KBM-7 (cell line): ENCODE measurements around the gene TMIGD3.
A peak's percentile ranks its signal among the peaks of the same experiment; 100 is the strongest.

Source experiments
- DNase-seq: peaks from one replicate; pipeline ENCODE4 v3.0.0-alpha.2; 2015
- in situ Hi-C: fragments of 300-500 bp; cut with MboI; formaldehyde crosslinking; loops from 2 replicates; pipeline ENCODE4 v1.14.3; 2020; ENCODE audit warnings: low sequenced_read_pairs, low pct_unique_long_range_greater_than_20kb, mixed read lengths

TMIGD3 gene

DNA sequence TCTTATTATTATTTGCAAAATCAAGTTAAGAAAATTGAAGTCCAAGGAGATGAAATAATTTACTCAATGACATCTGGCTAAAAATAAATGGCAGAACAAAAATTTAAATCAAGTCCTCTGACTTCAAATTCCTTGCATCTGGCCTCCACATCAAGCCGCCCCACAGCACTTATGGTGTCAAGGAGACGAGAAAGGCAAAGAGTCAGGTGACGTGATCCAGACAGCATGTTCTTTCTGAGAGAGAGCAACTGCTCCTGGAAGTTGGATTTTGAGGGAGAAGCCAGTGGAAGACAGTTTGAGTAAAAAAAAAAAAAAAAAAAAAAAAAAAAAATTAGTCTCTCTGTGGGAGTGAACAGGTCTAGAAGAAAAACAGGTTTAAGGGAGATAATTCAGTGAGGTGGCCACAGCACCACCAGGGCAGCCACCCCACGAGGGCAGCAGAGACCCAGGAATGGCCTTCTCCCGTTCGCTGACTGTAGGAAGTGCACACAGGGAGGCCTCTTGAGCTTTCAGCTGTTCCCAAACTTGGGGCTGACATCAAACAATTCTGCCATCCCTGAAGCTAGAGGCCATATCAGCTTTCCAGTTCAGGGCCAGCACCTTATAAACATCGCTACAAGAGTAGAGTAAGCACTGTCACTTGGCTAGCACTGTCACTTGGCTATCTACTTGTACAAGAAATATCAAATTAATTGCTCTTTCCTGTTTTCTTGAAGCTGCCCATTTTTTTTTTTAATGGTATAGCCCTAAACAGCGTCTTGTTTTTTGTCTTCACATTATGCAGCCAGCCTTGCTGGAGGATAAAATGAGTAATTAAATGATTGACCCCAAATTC is 21.8 kb downstream of the TMIGD3 start:
- peak; percentile 91 for DNase-seq
- in situ Hi-C loops = no loop called here

DNA sequence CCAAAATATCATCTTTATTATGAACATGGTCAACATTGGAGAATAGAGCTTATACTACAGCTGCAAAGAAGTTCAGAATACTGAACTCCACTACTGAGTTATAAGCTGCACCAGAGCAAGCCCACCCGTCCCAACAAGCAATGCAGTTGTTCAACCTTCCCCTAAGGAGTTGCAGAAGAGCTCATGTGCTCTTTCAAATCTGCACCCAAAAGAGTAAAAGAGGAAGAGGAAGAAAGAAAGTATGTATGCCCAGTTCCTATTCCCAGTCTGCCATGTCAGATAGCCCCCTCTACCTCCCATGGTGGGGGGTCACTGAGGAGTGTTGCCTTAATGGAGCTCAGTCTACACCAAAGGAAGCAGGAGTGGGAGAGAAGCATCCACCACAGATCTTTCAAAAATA is 22.8 kb downstream of the TMIGD3 start:
- DNase-seq = no peak
- in situ Hi-C loops = no loop called here

DNA sequence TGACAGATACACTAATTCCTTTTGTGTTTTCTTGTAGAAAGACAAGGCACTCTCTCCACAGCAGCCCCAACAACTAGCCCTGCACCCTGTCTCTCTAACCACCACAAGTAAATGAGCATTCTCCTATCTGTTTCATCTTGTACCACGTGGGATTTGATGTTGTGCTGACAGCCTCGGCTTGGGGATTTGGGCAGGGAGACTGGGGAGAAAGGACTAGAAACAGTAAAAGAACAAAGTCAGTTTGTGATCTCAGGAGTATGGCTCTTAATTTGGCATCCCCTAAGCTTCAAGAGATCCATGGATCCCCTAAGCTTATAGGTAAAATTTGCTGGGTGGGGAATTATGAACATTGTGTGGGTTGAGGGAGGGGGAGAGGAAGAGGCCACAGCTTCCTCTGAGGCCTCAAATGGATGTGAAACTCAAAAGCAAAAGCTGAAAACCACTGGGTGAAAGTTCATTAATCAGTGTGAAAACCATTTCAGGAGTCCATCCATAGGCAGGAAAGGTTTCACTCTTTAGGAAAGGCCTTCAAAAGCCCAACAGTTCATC is 26.6 kb downstream of the TMIGD3 start:
- peak; percentile 61 for DNase-seq
- in situ Hi-C loops = no loop called here

DNA sequence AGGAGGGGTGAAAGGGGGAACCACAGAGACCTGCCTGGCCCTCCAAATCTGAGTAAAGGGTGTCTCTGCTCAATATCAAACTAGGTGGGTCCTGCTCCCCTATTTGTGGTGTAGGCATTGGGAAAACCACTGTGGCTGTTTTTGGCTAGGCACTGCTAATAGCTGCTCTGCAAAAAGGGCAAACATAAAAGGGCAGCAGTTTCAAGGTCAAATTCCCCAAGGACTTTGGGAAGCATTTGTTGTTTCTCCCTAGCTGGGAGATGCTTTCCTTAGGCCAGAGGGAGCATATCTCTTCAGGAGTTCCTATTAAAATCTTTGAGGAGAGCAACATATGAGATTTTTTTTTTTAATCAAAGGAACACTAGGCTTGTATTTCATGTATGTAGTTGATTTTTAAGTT is 27.2 kb downstream of the TMIGD3 start:
- in situ Hi-C loops = no loop called here
- no peak for DNase-seq

DNA sequence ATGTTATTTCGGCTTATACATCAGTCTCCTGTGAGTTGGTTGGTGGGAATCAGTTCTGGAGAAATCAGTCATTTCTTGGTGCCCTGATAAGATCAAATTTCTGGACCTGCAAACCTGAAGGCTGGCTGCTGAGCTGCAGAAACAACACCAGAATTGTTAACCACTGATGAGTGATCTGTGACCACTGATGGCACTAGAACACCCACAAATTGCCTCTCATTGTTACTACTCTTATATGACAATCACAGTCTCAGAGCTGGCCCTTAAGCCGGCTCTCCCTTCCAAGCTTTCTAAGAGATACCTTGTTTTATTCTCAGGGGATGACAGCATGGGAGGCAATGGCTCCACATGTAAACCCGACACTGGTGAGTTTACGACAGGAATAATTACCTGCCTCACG is 27.7 kb downstream of the TMIGD3 start:
- DNase-seq = no peak
- in situ Hi-C loops = no loop called here

DNA sequence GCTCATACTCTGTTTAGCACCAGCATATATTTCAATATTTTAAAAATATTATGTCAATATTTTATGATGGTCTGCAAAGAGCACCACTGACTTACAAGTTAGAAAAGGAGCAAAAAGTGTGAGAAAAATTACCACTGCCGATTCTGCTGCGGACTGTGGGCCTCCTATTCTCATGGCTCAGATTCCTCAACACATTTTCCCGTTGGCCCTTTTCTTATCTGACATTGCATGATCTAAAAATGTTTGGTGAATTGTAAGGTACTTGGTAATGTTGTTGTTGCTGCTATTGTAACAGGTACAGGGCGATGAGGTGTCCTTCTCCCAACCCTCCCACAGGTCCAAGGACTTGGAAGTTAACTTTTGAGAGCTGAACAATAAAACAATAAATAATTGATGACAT is 28.9 kb downstream of the TMIGD3 start:
- no peak for DNase-seq
- in situ Hi-C loops = no loop called here

DNA sequence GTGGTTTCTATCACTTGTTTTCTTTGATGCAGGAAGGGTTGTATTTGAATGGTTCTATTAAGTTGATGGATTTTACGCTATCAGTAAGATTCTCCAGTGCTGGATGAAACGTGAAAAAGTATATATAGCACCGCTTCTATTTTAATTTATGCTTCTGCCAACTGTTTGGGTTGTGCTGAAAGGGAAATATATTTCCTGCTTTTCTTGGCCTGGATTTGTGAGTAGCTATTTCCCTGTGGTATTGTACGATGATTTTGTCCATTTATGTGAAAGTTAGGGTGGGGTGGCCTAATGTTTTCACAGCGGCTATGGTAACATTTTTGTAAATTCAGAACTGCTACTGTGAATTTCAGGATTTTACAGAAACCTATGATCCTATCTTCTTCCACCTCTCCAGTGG is 29.3 kb downstream of the TMIGD3 start:
- DNase-seq = no peak
- in situ Hi-C loops = no loop called here

DNA sequence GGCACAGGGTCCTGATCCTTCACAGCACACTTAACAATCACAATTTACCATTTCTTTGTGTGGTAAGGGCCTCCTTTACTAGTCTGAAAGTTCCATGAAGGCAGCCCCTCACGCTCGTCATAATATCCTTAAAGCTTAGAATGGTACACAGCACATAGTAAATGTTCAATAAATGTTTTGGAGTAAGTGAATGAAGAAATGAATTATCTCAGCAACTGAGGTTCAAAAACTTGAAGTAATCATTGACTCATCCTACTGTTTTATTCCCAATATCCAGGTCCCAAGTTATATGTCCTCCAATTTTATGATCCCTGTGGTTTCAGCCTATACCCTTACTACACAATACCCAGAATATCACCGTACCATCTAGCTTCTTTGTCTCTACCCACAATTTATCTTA is 31.9 kb downstream of the TMIGD3 start:
- DNase-seq = no peak
- in situ Hi-C loops = no loop called here

DNA sequence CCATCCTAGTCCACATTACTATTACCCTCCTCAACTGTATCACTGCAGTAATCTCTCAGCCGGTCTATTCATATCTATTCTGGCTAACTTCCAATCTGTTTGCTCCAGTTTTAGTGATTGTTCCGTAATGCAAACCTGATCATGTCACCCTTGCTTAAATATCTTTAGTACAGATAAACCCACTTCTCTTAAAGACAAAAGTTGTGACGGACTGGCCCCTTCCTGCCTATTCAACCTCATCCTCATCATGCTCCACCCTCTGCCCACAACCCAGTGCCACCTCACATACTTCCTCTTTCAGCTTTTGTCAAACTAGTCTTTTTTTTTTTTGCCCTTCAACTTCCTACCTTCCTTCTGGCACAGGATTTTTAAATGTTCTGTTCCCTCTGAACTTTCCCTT is 32.4 kb downstream of the TMIGD3 start:
- in situ Hi-C loops = no loop called here
- DNase-seq = peak; percentile 95

DNA sequence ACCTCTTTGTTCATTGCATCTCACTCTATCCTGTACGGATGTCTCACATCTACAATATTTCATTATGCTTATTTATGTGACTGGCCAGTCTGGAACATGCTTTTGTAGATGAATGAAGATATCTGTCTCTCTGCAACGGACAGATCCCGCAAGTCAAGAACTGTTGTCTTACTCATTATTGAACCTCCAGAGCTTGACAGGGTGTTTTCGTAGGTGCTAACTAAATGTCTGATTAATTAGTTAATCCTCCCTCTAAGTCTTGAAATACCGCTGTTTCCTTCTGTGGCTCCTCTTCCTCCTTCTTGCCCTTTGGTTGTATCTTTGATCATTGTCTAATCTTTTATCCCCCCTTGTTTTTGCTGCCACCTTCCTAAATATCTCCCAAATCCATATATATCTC is 32.8 kb downstream of the TMIGD3 start:
- no peak for DNase-seq
- in situ Hi-C loops = no loop called here

DNA sequence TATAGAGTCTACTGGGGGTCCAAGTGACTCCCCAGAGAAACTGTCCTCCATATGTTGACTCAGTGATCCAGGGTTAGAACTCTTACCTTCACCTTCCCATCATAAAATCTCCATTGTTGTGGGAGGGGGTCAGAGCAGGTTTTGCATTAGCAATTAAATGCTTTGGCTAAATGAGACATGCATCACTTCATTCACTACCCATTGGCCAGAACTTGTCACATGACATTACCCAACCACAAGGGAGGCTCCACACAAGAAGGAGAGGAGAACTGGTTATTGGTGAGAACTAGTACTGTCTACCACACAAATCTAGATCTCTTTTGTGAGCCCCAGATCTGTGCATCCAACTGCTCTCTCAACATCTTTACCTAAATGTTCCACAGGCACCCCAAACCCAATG is 33.9 kb downstream of the TMIGD3 start:
- in situ Hi-C loops = no loop called here
- no peak for DNase-seq

DNA sequence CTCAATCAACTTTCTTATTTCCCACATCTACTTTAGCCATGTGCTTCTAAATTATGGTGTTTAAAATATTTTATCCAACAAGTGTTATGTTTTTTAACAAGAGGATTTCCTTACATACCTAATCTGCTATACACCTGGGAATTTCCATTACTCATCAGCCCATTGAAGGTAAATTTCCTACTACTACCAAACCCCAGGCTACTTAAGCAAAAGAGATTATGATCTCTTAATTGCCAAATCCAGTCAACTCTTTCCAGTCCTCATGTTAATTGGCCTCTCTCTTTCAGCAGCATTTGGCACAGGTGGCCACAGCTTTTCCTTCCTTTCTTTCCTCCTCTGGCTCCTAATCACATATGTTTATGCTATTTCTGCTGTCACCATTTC is 34.7 kb downstream of the TMIGD3 start:
- in situ Hi-C loops = no loop called here

DNA sequence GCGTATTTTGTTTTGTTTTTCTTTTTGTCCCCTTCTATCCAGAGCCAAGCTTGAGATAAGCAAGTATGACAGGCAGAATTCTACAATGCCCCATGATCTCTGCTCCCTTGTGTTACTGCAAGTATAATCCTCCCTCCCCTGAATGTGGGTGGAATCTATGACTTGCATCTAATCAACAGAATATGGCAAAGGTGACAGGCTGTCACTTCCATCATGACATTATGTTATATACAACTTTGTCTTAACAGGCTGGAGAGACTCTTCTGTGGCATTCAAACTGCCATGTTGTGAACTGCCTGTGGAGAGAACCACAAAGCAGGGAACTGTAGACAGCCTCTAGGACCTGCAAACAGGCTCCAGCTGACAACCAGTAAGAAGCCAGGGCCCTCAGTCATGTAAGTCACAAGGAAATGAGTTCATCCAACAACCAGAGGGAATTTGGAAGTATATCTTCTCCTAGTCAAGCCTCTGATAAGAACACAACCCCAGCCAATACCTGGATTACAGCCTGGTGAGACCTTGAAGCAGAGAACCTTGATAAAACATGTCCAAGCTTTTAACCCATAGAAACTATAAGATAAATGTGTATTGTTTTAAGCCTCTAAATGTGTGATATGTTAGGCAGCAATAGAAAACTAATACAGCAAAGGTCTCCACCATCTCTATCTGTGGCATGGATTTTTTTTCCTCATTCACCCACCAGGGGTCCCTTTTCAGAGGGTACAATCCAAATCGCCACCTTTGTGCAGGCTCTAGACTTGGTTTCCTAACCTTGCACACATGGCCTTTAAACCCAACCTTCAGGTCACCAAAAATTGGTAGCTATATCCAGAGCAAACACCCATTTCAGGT is 35.3 kb downstream of the TMIGD3 start:
- in situ Hi-C loops = no loop called here

More for the DNA sequence above, 34.7 kb downstream of the TMIGD3 start:
- DNase-seq = no peak

DNA sequence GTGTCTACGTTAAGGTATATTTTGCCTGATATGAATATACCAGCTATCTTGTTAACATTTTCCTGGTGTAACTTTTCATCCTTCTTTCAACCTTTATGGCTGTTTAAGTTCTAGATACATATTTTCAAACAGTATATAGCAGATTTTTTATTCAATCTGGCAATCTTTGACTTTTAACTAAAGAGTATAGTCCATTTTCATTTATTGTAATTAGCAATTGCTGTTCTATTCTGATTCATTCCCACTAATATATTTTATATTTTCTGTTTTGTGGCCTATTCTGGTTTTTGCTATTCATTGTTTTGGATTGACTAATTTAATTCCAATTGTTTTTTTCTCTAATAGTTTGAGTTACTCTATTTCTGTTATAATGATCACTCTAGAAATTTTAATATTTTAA is 37.0 kb downstream of the TMIGD3 start:
- in situ Hi-C loops = no loop called here
- no peak for DNase-seq

More for the DNA sequence above, 35.3 kb downstream of the TMIGD3 start:
- DNase-seq = no peak

DNA sequence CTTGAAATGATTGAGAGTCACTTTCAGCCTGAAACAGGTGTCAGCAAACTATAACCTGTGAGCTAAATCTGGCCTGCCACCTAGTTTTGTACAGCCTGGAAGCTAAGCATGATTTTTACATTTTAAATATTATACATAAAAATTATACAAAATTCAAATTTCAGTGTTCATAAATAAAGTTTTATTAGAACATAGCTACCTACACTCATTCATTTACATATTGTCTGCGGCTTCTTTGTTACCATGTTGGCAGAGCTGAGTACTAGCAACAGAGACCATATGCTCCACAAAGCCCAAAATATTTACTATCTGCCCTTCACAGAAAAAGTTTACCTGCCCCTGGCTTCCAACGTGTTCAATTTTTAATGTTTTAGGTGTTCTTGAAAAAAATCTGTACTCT is 37.7 kb downstream of the TMIGD3 start:
- no peak for DNase-seq
- in situ Hi-C loops = no loop called here

DNA sequence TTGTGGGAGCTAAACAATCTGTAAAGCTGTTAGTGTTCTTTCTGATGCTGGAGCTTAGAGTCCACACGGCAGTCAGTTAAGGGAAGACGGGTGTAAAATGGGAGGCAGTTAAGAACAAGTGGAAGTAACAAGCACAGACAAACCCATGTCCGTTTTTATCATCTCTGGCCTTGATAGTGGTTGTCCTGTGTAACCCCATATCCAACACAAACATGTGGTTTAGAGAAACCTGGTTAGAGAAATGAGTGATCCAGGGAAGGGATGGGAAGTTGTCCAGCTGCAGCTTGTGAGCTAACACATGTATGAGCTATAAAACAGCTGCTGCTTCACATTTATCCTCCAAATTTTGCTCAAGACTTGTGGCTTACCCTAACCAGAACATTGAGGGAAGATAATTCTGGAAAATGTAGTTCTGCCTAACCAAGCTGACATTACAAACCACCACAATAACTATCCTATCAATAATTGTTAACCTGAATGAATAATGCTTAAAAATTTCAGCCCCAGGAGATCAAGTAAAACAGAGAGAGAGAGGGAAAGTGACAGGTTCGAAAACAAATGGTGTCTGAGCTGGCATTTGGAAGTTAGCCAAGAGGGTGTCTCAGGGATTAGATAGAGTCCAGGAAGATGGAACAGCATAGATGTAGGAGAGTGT is 40.3 kb downstream of the TMIGD3 start:
- in situ Hi-C loops = no loop called here

DNA sequence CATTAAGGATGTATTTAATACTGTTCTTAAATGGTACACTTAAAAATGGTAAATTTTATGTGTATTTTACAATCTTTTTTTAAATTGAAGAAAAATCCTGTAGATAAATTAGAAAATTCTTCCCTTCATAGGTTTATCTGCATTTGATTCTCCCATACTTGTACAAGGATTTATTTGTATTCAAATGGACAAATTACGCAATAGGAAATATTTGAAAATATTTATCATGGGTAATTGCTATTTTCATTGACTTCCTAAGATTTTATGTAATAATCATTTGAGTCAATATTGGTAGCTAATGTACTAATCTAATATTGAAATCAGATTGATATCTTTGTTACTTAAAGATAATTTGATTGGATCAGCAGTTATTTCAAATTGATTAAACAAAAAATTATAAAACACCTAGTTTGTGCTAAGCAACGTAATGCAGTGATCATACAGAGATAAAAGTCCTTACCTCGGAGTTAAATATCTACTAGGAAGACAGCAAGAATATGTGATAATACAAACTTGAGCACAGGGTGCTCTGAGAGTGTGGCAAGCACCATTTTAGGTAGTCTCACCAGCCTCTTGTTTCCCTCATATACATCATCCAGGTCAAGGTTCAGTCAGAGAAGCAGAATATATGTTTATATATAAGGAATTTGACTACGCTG is 40.9 kb downstream of the TMIGD3 start:
- in situ Hi-C loops = no loop called here
- no peak for DNase-seq

More for the DNA sequence above, 40.3 kb downstream of the TMIGD3 start:
- DNase-seq = no peak

DNA sequence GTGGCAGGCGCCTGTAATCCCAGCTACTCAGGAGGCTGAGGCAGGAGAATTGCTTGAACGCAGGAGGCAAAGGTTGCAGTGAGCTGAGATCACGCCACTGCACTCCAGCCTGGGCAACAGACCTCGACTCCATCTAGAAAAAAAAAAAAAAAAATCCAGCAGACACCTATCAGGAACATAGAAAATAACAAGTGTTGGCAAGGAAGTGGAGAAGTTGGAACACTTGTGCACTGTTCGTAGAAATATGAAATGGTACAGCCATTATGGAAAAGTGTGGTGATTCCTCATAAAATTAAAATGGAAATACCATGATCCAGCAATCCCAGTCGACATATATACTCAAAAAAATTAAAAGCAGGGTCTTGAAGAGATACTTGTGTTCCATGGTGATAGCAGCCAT is 41.7 kb downstream of the TMIGD3 start:
- no peak for DNase-seq
- in situ Hi-C loops = no loop called here

DNA sequence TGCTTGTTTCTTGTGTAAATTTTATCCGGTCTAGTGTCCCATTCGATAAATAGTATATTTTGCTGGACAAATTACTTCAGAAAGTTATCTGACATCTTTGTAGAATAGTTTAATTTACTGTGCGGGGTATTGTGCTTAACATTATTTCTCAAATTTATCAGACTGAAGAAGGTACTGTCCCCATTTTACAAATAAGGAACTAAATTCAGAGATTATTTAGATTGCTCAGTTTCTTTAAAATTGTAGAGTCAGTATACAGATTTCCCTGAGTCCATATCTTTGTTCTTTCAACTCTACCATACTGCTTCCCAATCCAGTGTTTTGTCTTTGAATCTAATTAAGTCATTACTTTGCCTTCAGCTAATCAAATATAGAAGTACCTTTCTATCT is 47.8 kb downstream of the TMIGD3 start:
- in situ Hi-C loops = no loop called here
- no peak for DNase-seq
